Central memory CD4-positive, alpha-beta T cell (primary cell): ENCODE results near the gene SLC22A12.
"Not testable (repeated sequence)": the region's sequence is repeated elsewhere in the genome, so short reads cannot be mapped to it uniquely, and the experiment has no call there.

Experiments used
- DNase-seq: peaks from one replicate; pipeline ENCODE4 v3.0.0; 2022

Gene SLC22A12

GRCh38 chr11:64591257-64592233 lies 525 bp downstream of the SLC22A12 start:
- no peak for DNase-seq

DNA sequence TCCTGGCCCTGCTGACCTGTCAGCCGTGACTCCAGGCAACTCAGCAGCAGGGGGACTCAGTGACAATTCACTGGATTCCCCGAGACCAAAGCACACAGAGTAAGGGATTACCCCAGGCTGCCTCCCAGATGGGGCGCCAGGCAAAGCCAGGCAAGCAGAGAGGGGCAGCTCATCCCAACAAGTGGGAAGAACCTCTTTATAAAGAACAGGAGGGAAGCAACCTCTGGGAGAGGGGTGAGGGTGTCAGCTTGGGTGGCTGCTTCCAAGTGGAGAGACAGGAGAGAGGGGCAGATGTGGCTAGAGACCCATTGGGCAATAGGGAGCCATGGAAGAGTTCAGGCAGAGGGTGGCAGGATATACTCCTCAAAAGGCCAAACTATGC lies 1.2 kb downstream of the SLC22A12 start:
- DNase-seq = no peak

- DNase-seq = no peak
Measured at GRCh38 chr11:64592656-64593055, 1.6 kb downstream of the SLC22A12 start.

DNA sequence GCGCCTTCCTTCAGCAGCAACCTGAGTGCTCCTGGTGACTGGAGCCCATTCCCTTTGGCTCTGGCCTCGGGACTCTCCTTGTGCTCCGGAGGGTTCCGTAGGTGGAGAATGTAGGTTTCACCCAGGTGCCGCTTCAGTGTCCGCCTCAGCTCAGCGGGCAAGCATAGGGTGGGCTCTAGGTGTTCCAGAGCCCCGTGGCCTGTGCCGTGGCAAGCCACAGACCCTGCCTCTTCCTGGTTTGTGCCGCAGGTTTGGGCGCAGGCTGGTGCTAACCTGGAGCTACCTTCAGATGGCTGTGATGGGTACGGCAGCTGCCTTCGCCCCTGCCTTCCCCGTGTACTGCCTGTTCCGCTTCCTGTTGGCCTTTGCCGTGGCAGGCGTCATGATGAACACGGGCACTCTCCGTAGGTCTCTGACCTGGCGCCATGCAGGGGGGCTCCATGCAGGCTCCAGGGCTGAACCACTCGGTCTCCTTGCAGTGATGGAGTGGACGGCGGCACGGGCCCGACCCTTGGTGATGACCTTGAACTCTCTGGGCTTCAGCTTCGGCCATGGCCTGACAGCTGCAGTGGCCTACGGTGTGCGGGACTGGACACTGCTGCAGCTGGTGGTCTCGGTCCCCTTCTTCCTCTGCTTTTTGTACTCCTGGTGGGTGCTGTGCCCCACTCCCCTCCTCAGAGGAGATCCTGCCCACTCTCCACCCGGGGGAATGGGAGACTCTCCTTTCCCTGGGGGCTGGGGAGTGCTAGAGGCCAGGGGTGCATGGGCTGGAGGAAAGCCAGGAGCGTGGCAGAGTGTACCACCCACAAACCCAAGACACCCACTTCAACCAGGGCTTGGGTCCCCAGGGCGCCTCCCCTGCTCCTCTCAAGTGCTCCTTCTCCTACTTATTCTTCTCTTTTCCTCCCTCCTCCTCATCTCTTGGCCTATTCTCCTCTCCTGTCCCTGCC lies 2.4 kb downstream of the SLC22A12 start:
- no peak for DNase-seq

- DNase-seq = no peak
Measured at GRCh38 chr11:64594159-64594939, 3.3 kb downstream of the SLC22A12 start.

DNA sequence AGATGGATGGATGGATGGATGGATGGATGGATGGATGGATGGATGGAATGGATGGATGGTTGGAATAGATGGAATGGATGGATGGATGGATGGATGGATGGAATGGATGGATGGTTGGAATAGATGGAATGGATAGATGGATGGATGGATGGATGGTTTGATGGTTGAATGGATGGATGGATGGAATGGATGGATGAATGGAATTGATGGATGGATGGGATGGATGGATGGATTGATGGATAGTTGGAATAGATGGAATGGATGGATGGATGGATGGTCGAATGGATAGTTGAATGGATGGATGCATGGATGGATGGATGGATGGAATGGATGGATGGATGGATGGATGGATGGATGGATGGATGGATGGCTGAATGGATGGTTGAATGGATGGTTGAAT lies 4.9 kb downstream of the SLC22A12 start:
- not testable (repeated sequence) for DNase-seq

- no peak for DNase-seq
Measured at GRCh38 chr11:64597671-64598101, 6.7 kb downstream of the SLC22A12 start.

GRCh38 chr11:64598106-64598796 lies 7.2 kb downstream of the SLC22A12 start:
- DNase-seq = no peak

- DNase-seq = no peak
Measured at GRCh38 chr11:64598797-64599697, 8.0 kb downstream of the SLC22A12 start.

DNA sequence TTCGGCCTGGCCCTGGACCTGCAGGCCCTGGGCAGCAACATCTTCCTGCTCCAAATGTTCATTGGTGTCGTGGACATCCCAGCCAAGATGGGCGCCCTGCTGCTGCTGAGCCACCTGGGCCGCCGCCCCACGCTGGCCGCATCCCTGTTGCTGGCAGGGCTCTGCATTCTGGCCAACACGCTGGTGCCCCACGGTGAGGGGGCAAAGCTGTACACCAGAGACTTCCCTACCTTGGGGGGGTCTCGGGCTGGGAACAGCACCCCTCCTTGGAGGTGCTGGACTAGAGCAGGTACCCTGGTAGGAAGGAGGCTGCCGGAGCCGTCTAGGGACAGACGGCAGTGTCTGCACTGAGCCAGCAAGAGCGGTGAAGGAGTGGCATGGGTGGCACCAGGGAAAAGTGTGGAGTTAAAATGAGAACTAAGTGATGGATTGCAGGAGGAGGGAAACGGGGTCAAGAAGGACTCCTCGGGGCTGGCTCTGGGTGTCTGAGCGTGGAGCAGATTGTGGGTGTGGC lies 8.7 kb downstream of the SLC22A12 start:
- no peak for DNase-seq

DNA sequence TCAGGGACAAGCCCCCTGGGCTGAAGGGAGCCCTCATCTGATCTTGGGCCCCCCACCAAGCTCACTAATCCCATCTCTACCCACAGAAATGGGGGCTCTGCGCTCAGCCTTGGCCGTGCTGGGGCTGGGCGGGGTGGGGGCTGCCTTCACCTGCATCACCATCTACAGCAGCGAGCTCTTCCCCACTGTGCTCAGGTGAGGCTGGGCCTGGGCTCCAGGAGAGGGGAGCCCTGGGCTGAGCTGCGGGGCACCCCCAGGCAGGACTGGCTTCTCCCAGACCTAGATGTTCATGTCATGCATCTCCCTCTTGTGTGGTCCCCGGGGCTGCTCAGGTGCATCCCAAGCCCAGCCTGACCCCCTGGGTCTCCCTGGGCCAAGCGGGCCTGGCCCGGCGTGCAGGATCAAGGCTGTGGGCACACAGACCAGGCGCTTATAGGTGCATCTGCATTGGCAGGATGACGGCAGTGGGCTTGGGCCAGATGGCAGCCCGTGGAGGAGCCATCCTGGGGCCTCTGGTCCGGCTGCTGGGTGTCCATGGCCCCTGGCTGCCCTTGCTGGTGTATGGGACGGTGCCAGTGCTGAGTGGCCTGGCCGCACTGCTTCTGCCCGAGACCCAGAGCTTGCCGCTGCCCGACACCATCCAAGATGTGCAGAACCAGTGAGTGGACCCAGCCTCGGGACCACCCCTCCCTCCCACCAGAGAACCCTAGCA lies 9.4 kb downstream of the SLC22A12 start:
- DNase-seq = no peak

- DNase-seq = no peak
Measured at GRCh38 chr11:64601605-64602465, 10.8 kb downstream of the SLC22A12 start.

- DNase-seq = no peak
Measured at GRCh38 chr11:64602466-64603070, 11.5 kb downstream of the SLC22A12 start.

DNA sequence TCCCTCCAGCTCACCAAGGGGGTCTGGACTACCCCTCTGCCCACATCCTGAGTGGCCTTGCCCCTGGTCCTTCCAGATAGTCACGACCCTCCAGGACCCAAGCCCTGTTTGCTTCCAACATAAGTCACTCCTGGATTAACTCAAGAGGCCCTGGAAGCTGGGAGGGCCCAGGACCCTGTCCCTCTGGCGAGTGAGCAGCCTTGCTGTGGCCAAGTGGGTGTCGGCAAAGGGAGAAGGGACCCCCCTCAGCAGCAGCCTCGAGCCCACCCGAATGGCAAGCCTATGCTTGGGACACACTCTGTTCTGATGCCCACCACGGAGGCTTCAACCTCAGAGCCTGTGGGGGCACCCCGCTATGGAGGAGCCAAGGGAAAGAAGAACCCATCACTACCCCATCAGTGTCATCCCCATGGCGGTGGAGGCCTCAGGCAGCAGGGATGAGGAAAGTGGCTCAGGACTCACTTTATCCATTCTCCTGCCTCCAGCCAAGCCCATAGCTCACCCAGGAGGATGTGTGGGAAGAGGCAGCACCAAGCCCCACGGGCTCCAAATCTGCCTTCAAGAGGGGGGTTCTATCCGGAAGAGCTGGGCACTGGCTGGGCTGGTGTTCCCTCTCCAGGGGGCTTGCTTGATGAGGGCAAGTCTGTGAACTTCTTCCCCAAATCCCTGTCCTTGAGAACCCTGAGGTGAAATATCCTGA lies 12.5 kb downstream of the SLC22A12 start:
- no peak for DNase-seq

DNA sequence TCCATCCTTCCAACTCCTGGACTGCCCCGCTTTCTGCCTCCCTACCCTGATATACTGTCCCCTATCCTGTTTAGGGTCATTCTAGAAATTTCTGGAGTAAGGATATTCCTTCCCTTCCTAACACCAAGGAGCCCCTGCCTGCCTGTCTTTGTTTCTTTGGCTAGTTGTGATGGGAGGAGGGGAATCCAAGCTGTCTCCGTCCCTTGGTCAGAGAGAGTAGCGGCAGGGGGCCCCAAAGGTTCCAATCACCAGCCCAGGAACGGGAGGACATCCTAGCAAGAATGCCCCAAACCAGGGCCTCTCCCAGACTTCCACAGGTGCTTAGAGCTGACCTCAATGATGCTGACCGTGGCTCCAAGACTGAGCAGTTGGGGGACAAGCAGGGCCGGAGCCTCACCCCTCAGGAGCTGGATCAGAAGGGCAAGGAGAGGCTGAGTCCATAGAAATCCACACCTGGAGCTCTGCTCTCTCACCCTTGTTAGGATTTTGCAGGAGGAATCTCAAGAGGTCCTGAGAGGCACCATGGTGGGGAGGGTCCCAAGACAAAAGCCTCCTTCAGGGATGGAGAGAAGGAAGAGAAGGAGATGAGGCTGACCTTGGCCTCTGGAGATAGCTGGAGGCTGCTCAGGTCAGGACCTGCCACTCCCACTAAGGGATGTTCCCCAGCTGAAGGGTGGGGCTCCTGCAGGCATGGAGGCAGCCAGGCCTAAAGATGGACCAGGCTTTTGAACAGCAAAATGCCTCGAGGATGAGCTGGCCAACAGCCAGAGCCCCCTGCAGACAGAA lies 13.6 kb downstream of the SLC22A12 start:
- no peak for DNase-seq

- DNase-seq = no peak
Measured at GRCh38 chr11:64605244-64605560, 14.2 kb downstream of the SLC22A12 start.
